GM12874 (cell line): ENCODE data around the gene FUT3.

Experiments used
- CTCF ChIP-seq: IDR thresholded peaks from 2 replicates; pipeline ENCODE4 v1.5.1; 2011; ENCODE audit warnings: low read depth, mild to moderate bottlenecking, control low read depth, low read length, moderate library complexity; ENCODE audit not compliant: insufficient read depth

The FUT3 gene

GRCh38 chr19:5825178-5825577 is 26.1 kb downstream of the FUT3 start:
- TF ChIP-seq CTCF = no peak

- TF ChIP-seq CTCF = no peak
Observed at GRCh38 chr19:5824751-5825150, 26.5 kb downstream of the FUT3 start.

GRCh38 chr19:5823579-5824281 is 27.5 kb downstream of the FUT3 start:
- TF ChIP-seq CTCF = no peak

- TF ChIP-seq CTCF = no peak
Observed at GRCh38 chr19:5822181-5822844, 28.9 kb downstream of the FUT3 start.

- TF ChIP-seq CTCF = no peak
Observed at GRCh38 chr19:5821521-5822180, 29.6 kb downstream of the FUT3 start.

- no peak for TF ChIP-seq CTCF
Observed at GRCh38 chr19:5820785-5821184, 30.5 kb downstream of the FUT3 start.

- no peak for TF ChIP-seq CTCF
Observed at GRCh38 chr19:5818594-5818993, 32.7 kb downstream of the FUT3 start.
